Small intestine (tissue), 7 donors: ENCODE results near the gene AP3D1. TPM values are rescaled to one million over a fixed set of nuclear protein-coding genes. Genes with fewer than 3 reads are reported as not detected.

ENCODE experiments used
- DNase-seq, 2 donors: peaks; one replicate each; pipeline versions ENCODE4 v3.0.0 to v3.0.0-alpha.2; 2013
- FAIRE-seq: peaks from 2 replicates; lab custom pipeline; 2012; peaks lifted over from hg19 to GRCh38; lab: Jason Lieb, UNC
- H3K27ac ChIP-seq, 3 donors: one replicate each; pipeline ENCODE4 v1.5.1; 2013; ENCODE audit warnings: low read length in 2 of 3, mild to moderate bottlenecking in 2 of 3, control low read depth in 1 of 3, inconsistent platforms in 1 of 3, low read depth in 1 of 3, moderate library complexity in 1 of 3
- H3K27me3 ChIP-seq, 3 donors: one replicate each; pipeline ENCODE4 v1.6.1; 2013; ENCODE audit warnings: low read length in 3 of 3, inconsistent platforms in 1 of 3; ENCODE audit not compliant: control insufficient read depth in 3 of 3, insufficient read depth in 3 of 3
- H3K36me3 ChIP-seq, 3 donors: one replicate each; pipeline ENCODE4 v1.6.1; 2013; ENCODE audit warnings: low read length in 3 of 3, inconsistent platforms in 1 of 3, low read depth in 1 of 3, mild to moderate bottlenecking in 1 of 3, moderate library complexity in 1 of 3; ENCODE audit not compliant: control insufficient read depth in 3 of 3, insufficient read depth in 2 of 3
- H3K4me1 ChIP-seq, 3 donors: one replicate each; pipeline ENCODE4 v1.6.1; 2013; ENCODE audit warnings: low read length in 2 of 3, inconsistent platforms in 1 of 3, low read depth in 1 of 3, mild to moderate bottlenecking in 1 of 3, moderate library complexity in 1 of 3; ENCODE audit not compliant: control insufficient read depth in 3 of 3, insufficient read depth in 2 of 3
- H3K4me3 ChIP-seq, 3 donors: one replicate each; pipeline ENCODE4 v1.5.1; 2013; ENCODE audit warnings: low read length in 3 of 3, control low read depth in 1 of 3, inconsistent platforms in 1 of 3, low read depth in 1 of 3, mild to moderate bottlenecking in 1 of 3, moderate library complexity in 1 of 3
- H3K9me3 ChIP-seq, 2 donors: one replicate each; pipeline ENCODE4 v1.6.1; 2013; ENCODE audit warnings: low read depth in 1 of 2, low read length in 1 of 2; ENCODE audit not compliant: control insufficient read depth in 2 of 2, insufficient read depth in 1 of 2
- WGBS, 3 donors: extraction: QIAGEN DNeasy Blood & Tissue Kit; methylation state at CpG; one replicate each; pipeline ENCODE4 v1.1.7; 2013; 5-methylcytosine and 5-hydroxymethylcytosine counted together
- polyA plus RNA-seq, 4 donors: library from polyadenylated mRNA; stranded (reverse) in 3 of 4; unstranded in 1 of 4; fragments of 200-250 nt in 3 of 4; fragments of 120-200 nt in 1 of 4; gene quantifications; one replicate each; pipeline versions ENCODE4 v1.2.1 to v1.2.3, GENCODE V29; 2013
- donor health status: healthy with polysubstance abuse.
- donor health status: control.
- donor health status: control.
- donor health status: Bipolar disorder and iron deficiency.
- donor health status: healthy.

The AP3D1 gene
- polyA plus RNA-seq, 4 donors, result 68.1 to 106 (median 89.9) TPM

DNA sequence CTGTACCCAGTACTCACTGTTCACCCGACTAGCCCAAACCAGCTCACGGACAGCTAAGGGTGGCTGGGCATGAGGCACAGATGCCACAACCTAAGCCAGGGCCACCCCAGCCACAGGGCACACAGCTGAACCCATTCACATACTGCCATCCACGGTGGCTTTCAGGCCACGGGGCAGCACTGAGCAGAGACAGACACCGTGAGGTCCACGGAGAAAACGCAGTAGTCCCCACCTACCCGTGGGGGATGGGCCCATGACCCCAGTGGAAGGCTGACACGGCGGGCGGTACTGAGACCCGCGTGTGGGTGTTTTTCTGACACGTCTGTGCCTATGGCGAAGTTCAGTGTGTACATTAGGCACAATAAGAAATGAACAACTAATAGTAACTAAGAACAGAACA is 29.1 kb downstream of the AP3D1 start:
- FAIRE-seq (no peak), DNase-seq (no peak)
- no peaks in the 10 kb centered on the region for H3K27me3 ChIP-seq
- H3K9me3 ChIP-seq, result no peaks in the 10 kb centered on the region
- 89 to 93% (median 92%) methylated on average over 15 of the region's 15 CpGs for WGBS, 3 donors
- H3K4me3 ChIP-seq, result no peak overlapping the region
- H3K36me3 ChIP-seq, result peaks cover 20 to 94% (median 22%) of the 10 kb centered on the region in 3 donors
- no peaks in the 10 kb centered on the region for H3K4me1 ChIP-seq
- no peak overlapping the region for H3K27ac ChIP-seq

GRCh38 chr19:2121416-2122051 is 29.8 kb downstream of the AP3D1 start:
- peaks cover 16 to 94% (median 19%) of the 10 kb centered on the region in 3 donors for H3K36me3 ChIP-seq
- no peaks in the 10 kb centered on the region for H3K27me3 ChIP-seq
- FAIRE-seq, result no peak
- 91 to 95% (median 95%) methylated on average over 23 to 27 of the region's 27 CpGs for WGBS, 3 donors
- DNase-seq, result no peak
- H3K4me3 ChIP-seq, result no peak overlapping the region
- no peak overlapping the region for H3K27ac ChIP-seq
- H3K4me1 ChIP-seq, result no peaks in the 10 kb centered on the region
- no peaks in the 10 kb centered on the region for H3K9me3 ChIP-seq

DNA sequence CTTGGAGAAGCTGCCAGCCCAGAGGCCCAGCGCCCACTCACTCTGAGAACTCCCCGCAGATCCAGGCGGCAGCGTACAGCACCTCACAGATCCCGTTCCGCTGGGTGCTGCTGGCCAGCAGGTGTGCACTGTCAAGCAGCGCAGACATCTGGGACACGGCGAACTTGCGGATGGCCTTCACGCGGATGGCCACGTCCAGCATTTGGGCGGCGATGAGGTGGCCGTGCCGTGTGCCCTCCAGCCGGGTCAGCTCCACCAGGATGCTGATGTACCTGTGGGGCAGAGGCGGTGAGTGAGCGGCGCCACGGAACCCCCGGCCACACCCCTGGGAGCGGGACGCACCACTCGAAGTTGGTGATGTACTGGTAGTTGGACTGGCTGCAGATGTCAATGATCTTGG is 30.5 kb downstream of the AP3D1 start:
- H3K4me1 ChIP-seq, result no peaks in the 10 kb centered on the region
- 97 to 99% (median 98%) methylated on average over 26 of the region's 26 CpGs for WGBS, 3 donors
- no peak overlapping the region for H3K4me3 ChIP-seq
- H3K27ac ChIP-seq, result no peak overlapping the region
- no peaks in the 10 kb centered on the region for H3K9me3 ChIP-seq
- no peak for DNase-seq
- no peak for FAIRE-seq
- peaks cover 22 to 95% (median 24%) of the 10 kb centered on the region in 3 donors for H3K36me3 ChIP-seq
- no peaks in the 10 kb centered on the region for H3K27me3 ChIP-seq

- Histone ChIP-seq H3K4me1 (no peaks in the 10 kb centered on the region), H3K27ac (no peak overlapping the region), H3K9me3 (no peaks in the 10 kb centered on the region), H3K36me3 (peaks cover 26 to 97% (median 28%) of the 10 kb centered on the region in 3 donors), H3K27me3 (no peaks in the 10 kb centered on the region), H3K4me3 (no peak overlapping the region)
- FAIRE-seq (no peak), DNase-seq (no peak)
- whole genome bisulfite sequencing, 3 donors, result 91 to 94% (median 93%) methylated on average over 29 to 31 of the region's 31 CpGs
Measured at GRCh38 chr19:2119921-2120785, 31.2 kb downstream of the AP3D1 start.

GRCh38 chr19:2118438-2118837 is 32.9 kb downstream of the AP3D1 start:
- H3K9me3 ChIP-seq, result no peaks in the 10 kb centered on the region
- no peaks in the 10 kb centered on the region for H3K27me3 ChIP-seq
- H3K4me1 ChIP-seq, result no peaks in the 10 kb centered on the region
- WGBS, 3 donors, result 90 to 97% (median 93%) methylated on average over 18 of the region's 18 CpGs
- FAIRE-seq, result no peak
- no peak overlapping the region for H3K27ac ChIP-seq
- no peak for DNase-seq
- no peak overlapping the region for H3K4me3 ChIP-seq
- H3K36me3 ChIP-seq, result peaks cover 32 to 98% (median 41%) of the 10 kb centered on the region in 3 donors

DNA sequence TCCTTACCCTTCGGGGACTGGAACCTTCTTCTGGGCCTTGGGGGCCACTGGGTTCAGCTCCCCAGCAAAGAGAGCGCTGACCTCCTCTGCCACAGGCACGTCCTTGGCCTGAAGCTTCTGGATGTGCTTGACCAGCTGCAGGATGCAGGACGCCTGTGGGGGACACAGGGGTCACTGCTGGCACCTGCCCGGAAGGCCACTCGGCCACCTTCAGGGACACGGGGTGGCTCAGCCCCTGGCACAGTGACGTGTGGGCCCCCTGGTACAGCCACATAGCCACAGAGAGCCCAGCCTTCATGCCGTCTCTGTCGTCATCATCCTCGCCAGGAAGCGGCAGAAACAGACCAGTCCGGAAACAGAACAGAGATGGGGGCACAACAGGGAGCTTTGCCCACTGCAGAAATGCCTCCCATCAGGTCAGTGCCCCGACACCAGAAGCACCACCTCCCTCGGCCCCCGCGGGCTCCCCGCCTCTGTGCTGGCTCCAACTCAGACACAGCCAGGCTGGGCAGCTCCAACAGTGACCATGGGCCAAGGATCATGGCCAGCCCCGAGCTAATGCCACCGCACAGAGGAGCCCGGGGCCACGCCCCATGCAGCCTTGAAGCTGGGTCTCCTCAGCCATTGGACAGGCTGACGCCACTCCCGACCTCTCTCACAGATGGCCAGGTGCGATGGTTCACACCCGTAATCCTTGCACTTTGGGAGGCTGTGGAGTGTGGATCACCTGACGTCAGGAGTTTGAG is 34.0 kb downstream of the AP3D1 start:
- 85 to 93% (median 92%) methylated on average over 27 of the region's 27 CpGs for WGBS, 3 donors
- Histone ChIP-seq H3K27ac (no peak overlapping the region), H3K9me3 (no peaks in the 10 kb centered on the region), H3K4me1 (no peaks in the 10 kb centered on the region), H3K36me3 (peaks cover 28 to 98% (median 49%) of the 10 kb centered on the region in 3 donors), H3K27me3 (no peaks in the 10 kb centered on the region), H3K4me3 (no peak overlapping the region)
- DNase-seq (no peak), FAIRE-seq (no peak)

GRCh38 chr19:2116507-2116906 is 34.9 kb downstream of the AP3D1 start:
- Histone ChIP-seq H3K27me3 (no peaks in the 10 kb centered on the region), H3K4me1 (no peaks in the 10 kb centered on the region), H3K9me3 (no peaks in the 10 kb centered on the region), H3K27ac (no peak overlapping the region), H3K4me3 (no peak overlapping the region), H3K36me3 (peaks cover 35 to 98% (median 53%) of the 10 kb centered on the region in 3 donors)
- DNase-seq, result no peak
- FAIRE-seq, result no peak
- WGBS, 3 donors, result 95 to 96% (median 95%) methylated on average over 24 to 25 of the region's 25 CpGs

DNA sequence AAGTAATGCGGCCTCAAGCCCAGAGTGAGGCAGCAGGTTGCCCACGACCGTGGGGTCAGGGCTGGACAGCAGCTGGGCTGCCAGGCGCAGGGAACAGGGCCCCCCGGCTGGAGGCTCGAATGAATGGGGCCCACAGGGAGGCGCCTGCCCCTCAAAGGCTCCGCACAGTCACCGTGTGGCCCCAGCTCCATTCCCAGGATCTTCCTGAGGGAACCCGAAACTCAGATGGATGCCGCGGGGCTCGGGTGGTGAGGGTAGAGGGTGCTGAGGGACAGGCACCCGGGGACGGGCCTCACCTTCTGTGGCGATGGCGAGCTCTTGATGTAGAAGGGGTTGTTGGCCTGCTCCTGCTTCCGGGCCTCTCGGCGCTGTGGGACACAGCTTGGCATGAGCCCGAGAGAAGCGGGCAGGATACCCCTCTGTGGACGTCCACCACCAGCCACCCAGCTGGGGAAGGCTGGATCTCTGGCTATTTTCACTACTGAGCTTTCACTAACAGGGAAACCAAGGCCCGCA is 35.4 kb downstream of the AP3D1 start:
- FAIRE-seq (no peak), DNase-seq (no peak)
- H3K4me1 ChIP-seq, result no peaks in the 10 kb centered on the region
- H3K36me3 ChIP-seq, result peaks cover 35 to 98% (median 52%) of the 10 kb centered on the region in 3 donors
- no peaks in the 10 kb centered on the region for H3K9me3 ChIP-seq
- no peak overlapping the region for H3K4me3 ChIP-seq
- WGBS, 3 donors, result 93 to 95% (median 95%) methylated on average over 20 to 24 of the region's 24 CpGs
- no peaks in the 10 kb centered on the region for H3K27me3 ChIP-seq
- H3K27ac ChIP-seq, result no peak overlapping the region
